GF-D8 (cell line): ENCODE data around the gene JSRP1.
A peak's percentile ranks its signal among the peaks of the same experiment; 100 is the strongest.

Experiments
- DNase-seq: peaks from one replicate; lab custom pipeline; 2025; lab: John Stamatoyannopoulos, UW

Gene JSRP1

GRCh38 chr19:2266183-2266993 lies 10.2 kb upstream of the JSRP1 start:
- DNase-seq, result peak; percentile 82

GRCh38 chr19:2261438-2262172 lies 5.4 kb upstream of the JSRP1 start:
- no peak for DNase-seq

DNA sequence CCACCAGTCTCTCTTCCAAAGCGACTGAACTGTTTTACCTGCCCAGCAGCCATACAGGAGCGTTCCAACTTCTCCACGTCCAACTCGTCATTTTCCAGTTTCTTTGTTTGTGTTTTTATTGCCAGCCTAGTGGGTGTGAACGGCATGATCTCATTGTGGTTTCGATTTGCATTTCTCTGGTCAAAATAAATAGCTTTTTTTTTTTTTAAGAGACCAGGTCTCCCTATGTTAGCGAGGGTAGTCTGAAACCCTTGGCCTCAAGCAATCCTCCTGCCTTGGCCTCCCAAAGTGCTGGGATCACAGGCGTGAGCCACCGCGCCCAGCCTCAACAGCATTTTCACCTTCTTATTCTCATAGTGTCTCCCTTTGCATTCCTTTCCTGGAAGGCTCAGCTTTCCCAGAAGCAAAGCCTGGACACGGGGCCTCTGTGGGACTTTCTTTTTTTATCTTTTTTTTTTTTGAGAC lies 4.2 kb upstream of the JSRP1 start:
- no peak for DNase-seq

GRCh38 chr19:2259336-2259735 lies 3.1 kb upstream of the JSRP1 start:
- no peak for DNase-seq

DNA sequence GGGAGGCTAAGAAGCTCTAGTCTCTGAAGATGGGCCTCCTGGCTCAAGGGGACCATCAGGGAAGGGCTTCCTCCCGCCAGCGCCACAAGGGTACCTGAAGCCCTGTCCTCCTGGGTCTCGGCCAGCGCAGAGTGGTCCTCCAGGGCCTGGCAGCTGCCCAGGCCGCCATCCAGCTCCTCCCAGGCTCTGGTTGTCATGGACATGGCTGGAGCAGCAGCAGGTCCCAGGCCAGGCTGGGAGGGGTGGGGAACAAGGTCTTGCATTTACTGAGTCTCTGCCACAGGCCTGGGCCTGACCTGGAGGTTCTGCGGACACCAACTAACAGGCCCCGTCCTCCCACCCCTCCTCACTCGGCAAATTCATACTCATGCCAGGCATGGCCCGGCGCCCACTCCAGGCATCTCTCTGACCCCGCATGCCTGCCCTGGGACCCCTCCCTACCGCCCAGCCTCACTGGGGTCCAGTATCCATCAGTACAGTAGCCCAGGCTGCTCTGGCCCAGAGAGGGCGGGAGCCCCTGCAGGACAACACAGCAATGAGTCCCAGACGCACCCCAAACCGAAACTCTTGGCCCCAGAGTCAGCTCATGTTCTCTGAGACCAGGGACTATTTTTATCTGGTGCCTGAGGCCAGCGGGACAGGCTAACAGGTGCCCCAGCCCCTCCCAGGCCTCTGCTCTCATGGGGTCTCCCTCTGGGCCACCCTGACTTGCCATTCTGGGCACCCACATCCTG lies 938 bp downstream of the JSRP1 start:
- DNase-seq, result no peak

- no peak for DNase-seq
These were observed 1.9 kb downstream of the JSRP1 start for GRCh38 chr19:2254064-2254872.

GRCh38 chr19:2253106-2254063 lies 2.8 kb downstream of the JSRP1 start:
- DNase-seq, result peak; percentile 43

GRCh38 chr19:2252797-2253105 lies 3.5 kb downstream of the JSRP1 start:
- DNase-seq, result no peak

- DNase-seq, result no peak
These were observed 4.0 kb downstream of the JSRP1 start for GRCh38 chr19:2252055-2252796.

DNA sequence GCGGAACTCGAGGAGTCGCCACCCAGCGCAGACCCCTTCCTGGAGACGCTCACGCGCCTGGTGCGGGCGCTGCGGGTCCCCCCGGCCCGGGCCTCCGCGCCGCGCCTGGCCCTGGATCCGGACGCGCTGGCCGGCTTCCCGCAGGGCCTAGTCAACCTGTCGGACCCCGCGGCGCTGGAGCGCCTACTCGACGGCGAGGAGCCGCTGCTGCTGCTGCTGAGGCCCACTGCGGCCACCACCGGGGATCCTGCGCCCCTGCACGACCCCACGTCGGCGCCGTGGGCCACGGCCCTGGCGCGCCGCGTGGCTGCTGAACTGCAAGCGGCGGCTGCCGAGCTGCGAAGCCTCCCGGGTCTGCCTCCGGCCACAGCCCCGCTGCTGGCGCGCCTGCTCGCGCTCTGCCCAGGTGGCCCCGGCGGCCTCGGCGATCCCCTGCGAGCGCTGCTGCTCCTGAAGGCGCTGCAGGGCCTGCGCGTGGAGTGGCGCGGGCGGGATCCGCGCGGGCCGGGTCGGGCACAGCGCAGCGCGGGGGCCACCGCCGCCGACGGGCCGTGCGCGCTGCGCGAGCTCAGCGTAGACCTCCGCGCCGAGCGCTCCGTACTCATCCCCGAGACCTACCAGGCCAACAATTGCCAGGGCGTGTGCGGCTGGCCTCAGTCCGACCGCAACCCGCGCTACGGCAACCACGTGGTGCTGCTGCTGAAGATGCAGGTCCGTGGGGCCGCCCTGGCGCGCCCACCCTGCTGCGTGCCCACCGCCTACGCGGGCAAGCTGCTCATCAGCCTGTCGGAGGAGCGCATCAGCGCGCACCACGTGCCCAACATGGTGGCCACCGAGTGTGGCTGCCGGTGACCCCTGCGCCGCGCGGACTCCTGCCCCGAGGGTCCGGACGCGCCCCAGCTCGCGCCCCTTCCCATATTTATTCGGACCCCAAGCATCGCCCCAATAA lies 4.8 kb downstream of the JSRP1 start:
- no peak for DNase-seq

DNA sequence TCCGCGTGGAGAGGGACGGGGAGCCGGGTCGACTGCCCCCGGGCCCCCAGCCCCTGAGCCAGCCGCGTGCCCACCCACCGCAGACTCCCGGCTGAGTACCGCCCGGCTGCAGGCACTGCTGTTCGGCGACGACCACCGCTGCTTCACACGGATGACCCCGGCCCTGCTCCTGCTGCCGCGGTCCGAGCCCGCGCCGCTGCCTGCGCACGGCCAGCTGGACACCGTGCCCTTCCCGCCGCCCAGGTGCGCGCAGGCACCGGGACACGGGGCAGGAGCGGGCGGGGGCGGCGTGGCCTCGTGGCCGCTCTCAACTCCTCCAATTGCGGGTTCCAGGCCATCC lies 5.5 kb downstream of the JSRP1 start:
- no peak for DNase-seq

- no peak for DNase-seq
These were observed 6.1 kb downstream of the JSRP1 start for GRCh38 chr19:2249880-2250765.

GRCh38 chr19:2249010-2249866 lies 7.0 kb downstream of the JSRP1 start, which contains the start of gene AMH:
AMH (plus strand) TSS chr19:2249323; CDS start chr19:2249333, 10 bp downstream.
- DNase-seq, result no peak

DNA sequence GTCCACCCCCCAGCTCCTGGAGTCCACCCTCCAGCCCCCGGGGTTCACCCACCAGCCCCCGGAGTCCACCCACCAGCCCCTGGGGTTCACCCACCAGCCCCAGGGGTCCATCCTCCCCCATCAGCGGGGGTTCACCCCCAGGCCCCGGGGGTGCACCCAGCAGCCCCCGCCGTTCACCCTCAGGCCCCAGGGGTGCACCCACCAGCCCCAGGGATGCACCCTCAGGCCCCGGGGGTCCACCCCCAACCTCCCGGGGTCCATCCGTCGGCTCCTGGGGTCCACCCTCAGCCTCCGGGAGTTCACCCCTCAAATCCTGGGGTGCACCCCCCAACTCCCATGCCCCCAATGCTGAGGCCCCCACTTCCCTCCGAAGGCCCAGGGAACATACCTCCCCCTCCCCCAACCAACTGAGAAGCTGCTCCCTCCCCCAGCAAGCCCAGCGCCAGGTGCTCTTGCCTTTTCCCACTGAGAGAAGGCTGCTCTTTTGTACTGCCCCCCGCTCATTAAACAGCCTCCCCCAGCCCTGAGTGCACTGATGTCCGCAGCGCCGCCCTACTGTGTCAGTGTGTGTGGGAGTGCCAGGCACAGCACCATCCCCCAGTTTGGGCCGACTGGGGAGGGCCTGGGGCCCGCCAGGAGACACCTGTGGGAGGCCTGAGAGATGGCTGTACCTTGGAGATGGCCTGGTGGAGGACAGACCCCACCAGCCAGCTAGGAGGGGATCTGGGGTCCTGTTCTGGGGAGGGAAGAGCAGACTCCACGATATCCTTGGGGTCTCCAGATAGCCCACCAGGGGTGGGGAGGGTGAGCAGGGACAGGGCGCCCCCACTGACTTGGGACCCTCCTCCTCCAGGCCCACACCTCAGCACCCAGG lies 7.8 kb downstream of the JSRP1 start:
- no peak for DNase-seq

- DNase-seq, result no peak
These were observed 8.7 kb downstream of the JSRP1 start for GRCh38 chr19:2247433-2248101.
